HuH-7 (cell line): ENCODE measurements around the gene SH3TC1.

Experiments used
- DNase-seq: peaks from one replicate; pipeline ENCODE4 v3.0.0; 2011; ENCODE audit warnings: low spot score

Gene SH3TC1

GRCh38 chr4:8163436-8164193, 35.5 kb upstream of the SH3TC1 start:
- DNase-seq: no peak

- no peak for DNase-seq
Measured at GRCh38 chr4:8164194-8164565, 34.9 kb upstream of the SH3TC1 start.

GRCh38 chr4:8164687-8165086, 34.4 kb upstream of the SH3TC1 start:
- no peak for DNase-seq

- no peak for DNase-seq
Measured at GRCh38 chr4:8165374-8165896, 33.7 kb upstream of the SH3TC1 start.

GRCh38 chr4:8167291-8167690, 31.8 kb upstream of the SH3TC1 start:
- DNase-seq: no peak

GRCh38 chr4:8167815-8168214, 31.3 kb upstream of the SH3TC1 start:
- DNase-seq: no peak

GRCh38 chr4:8168232-8168631, 30.9 kb upstream of the SH3TC1 start:
- DNase-seq: no peak

GRCh38 chr4:8168832-8169598, 30.1 kb upstream of the SH3TC1 start:
- DNase-seq: no peak

GRCh38 chr4:8169763-8170162, 29.3 kb upstream of the SH3TC1 start:
- no peak for DNase-seq

- no peak for DNase-seq
Measured at GRCh38 chr4:8170341-8170740, 28.7 kb upstream of the SH3TC1 start.

- no peak for DNase-seq
Measured at GRCh38 chr4:8171266-8171665, 27.8 kb upstream of the SH3TC1 start.

- DNase-seq: no peak
Measured at GRCh38 chr4:8171984-8172924, 26.8 kb upstream of the SH3TC1 start.

GRCh38 chr4:8173492-8174242, 25.4 kb upstream of the SH3TC1 start:
- DNase-seq: no peak

GRCh38 chr4:8174970-8175369, 24.1 kb upstream of the SH3TC1 start:
- DNase-seq: no peak

GRCh38 chr4:8175686-8176085, 23.4 kb upstream of the SH3TC1 start:
- no peak for DNase-seq

- peak; percentile 84 for DNase-seq
Measured at GRCh38 chr4:8176547-8177399, 22.3 kb upstream of the SH3TC1 start.

GRCh38 chr4:8177552-8177951, 21.5 kb upstream of the SH3TC1 start:
- no peak for DNase-seq

- DNase-seq: no peak
Measured at GRCh38 chr4:8177956-8178355, 21.1 kb upstream of the SH3TC1 start.

GRCh38 chr4:8179074-8179473, 20.0 kb upstream of the SH3TC1 start:
- no peak for DNase-seq

GRCh38 chr4:8179771-8180170, 19.3 kb upstream of the SH3TC1 start:
- no peak for DNase-seq
